GM23338 (cell line): Measurements from ENCODE around the gene ATF7. TPM values are rescaled to one million over a fixed set of nuclear protein-coding genes. Genes with fewer than 3 reads are reported as not detected.
A peak's percentile ranks its signal among the peaks of the same experiment; 100 is the strongest.

ENCODE experiments used
- ATAC-seq: fragments of 200-7000 bp; cut with Tn5 transposase; 3 replicates; pipeline ENCODE4 v1.9.1; 2020
- DNase-seq: peaks from one replicate; pipeline ENCODE4 v3.0.0-alpha.2; 2015; ENCODE audit warnings: low spot score
- H2AFZ ChIP-seq: fragments of 200-600 bp; sonication (generic); 2 replicates; pipeline ENCODE4 v1.8.0; 2016; ENCODE audit warnings: antibody characterized with exemption, mild to moderate bottlenecking, moderate library complexity
- H3F3A ChIP-seq: fragments of 200-600 bp; sonication (generic); replicated peaks from 2 replicates; pipeline ENCODE4 v1.8.0; 2017; ENCODE audit warnings: antibody characterized with exemption, mixed run types, low read depth
- H3K27ac ChIP-seq: fragments of 200-600 bp; sonication (generic); 2 replicates; pipeline ENCODE4 v1.6.1; 2016; ENCODE audit warnings: low read depth
- H3K27me3 ChIP-seq: fragments of 200-600 bp; sonication (generic); 2 replicates; pipeline ENCODE4 v1.8.0; 2016; ENCODE audit warnings: mild to moderate bottlenecking, mixed run types, moderate library complexity; ENCODE audit not compliant: insufficient read depth
- H3K36me3 ChIP-seq: fragments of 200-600 bp; sonication (generic); 2 replicates; pipeline ENCODE4 v1.8.0; 2016; ENCODE audit warnings: mild to moderate bottlenecking; ENCODE audit not compliant: insufficient read depth
- H3K4me1 ChIP-seq: fragments of 200-600 bp; sonication (generic); 2 replicates; pipeline ENCODE4 v1.8.0; 2016; ENCODE audit warnings: mild to moderate bottlenecking, moderate library complexity; ENCODE audit not compliant: insufficient read depth
- H3K4me2 ChIP-seq: fragments of 200-600 bp; sonication (generic); 2 replicates; pipeline ENCODE4 v1.7.1; 2017; ENCODE audit warnings: mixed run types
- H3K4me3 ChIP-seq: fragments of 200-600 bp; sonication (generic); 2 replicates; pipeline ENCODE4 v1.6.1; 2016; ENCODE audit warnings: mixed run types
- H3K79me2 ChIP-seq: fragments of 200-600 bp; sonication (generic); replicated peaks from 2 replicates; pipeline ENCODE4 v1.8.0; 2017; ENCODE audit warnings: mild to moderate bottlenecking; ENCODE audit not compliant: insufficient read depth
- H3K9me2 ChIP-seq: fragments of 200-600 bp; sonication (generic); 2 replicates; pipeline ENCODE4 v1.8.0; 2017; ENCODE audit not compliant: insufficient read depth
- H4K20me1 ChIP-seq: fragments of 200-600 bp; sonication (generic); replicated peaks from 2 replicates; pipeline ENCODE4 v1.8.0; 2017; ENCODE audit warnings: mild to moderate bottlenecking; ENCODE audit not compliant: insufficient read depth
- H3K27ac Mint-ChIP-seq: 2 replicates; pipeline ENCODE4 v1.8.0; 2020; ENCODE audit warnings: inconsistent platforms, mild to moderate bottlenecking, moderate library complexity, mixed read lengths
- H3K27me3 Mint-ChIP-seq: 3 replicates; pipeline ENCODE4 v1.8.0; 2022; ENCODE audit warnings: low read depth, mild to moderate bottlenecking, moderate library complexity, mixed read lengths, inconsistent platforms; ENCODE audit not compliant: insufficient read depth, poor library complexity
- H3K36me3 Mint-ChIP-seq: 3 replicates; pipeline ENCODE4 v1.8.0; 2021; ENCODE audit warnings: low read depth, mild to moderate bottlenecking, inconsistent platforms, moderate library complexity, mixed read lengths
- H3K4me1 Mint-ChIP-seq: 3 replicates; pipeline ENCODE4 v1.8.0; 2020; ENCODE audit warnings: mild to moderate bottlenecking, inconsistent platforms, mixed read lengths
- H3K4me3 Mint-ChIP-seq: 3 replicates; pipeline ENCODE4 v1.8.0; 2021; ENCODE audit warnings: moderate library complexity, mild to moderate bottlenecking, inconsistent platforms, mixed read lengths
- H3K9me3 Mint-ChIP-seq: 3 replicates; pipeline ENCODE4 v1.8.0; 2020; ENCODE audit warnings: moderate library complexity, mild to moderate bottlenecking, inconsistent platforms, mixed read lengths
- CREB1 ChIP-seq: fragments of 250-450 bp; sonication (Bioruptor Pico); IDR thresholded peaks from 2 replicates; pipeline ENCODE4 v1.5.0; 2020; ENCODE audit warnings: low read depth, mild to moderate bottlenecking, moderate library complexity
- CTCF ChIP-seq, 2 experiments: fragments of 200-600 bp in 1 of 2; sonication (generic) in 1 of 2; conservative IDR thresholded peaks; 2 replicates each; pipeline versions ENCODE4 v1.5.1 to v1.6.1; 2016 to 2017; ENCODE audit warnings: antibody characterized with exemption in 2 of 2, low read depth in 2 of 2, mild to moderate bottlenecking in 2 of 2, moderate library complexity in 1 of 2
- EZH2 ChIP-seq: fragments of 200-600 bp; sonication (generic); IDR thresholded peaks from one replicate; pipeline ENCODE4 v1.8.0; 2017; ENCODE audit warnings: antibody characterized with exemption, mild to moderate bottlenecking, low read depth; ENCODE audit not compliant: unreplicated experiment
- EZH2phosphoT487 ChIP-seq: fragments of 200-600 bp; sonication (generic); IDR thresholded peaks from one replicate; pipeline ENCODE4 v1.8.1; 2018; ENCODE audit warnings: antibody characterized with exemption; ENCODE audit not compliant: unreplicated experiment
- NANOG ChIP-seq: IDR thresholded peaks from 2 replicates; pipeline ENCODE4 v1.6.1; 2016; ENCODE audit warnings: antibody characterized with exemption, borderline replicate concordance
- REST ChIP-seq: IDR thresholded peaks from one replicate; pipeline ENCODE4 v1.6.1; 2018; ENCODE audit warnings: antibody characterized with exemption; ENCODE audit not compliant: unreplicated experiment
- STAT1 ChIP-seq: IDR thresholded peaks from one replicate; pipeline ENCODE4 v1.6.1; 2016; ENCODE audit warnings: antibody characterized with exemption; ENCODE audit not compliant: unreplicated experiment
- ZNF114 ChIP-seq: fragments of 250-450 bp; sonication (Bioruptor Pico); IDR thresholded peaks from 2 replicates; pipeline ENCODE4 v1.5.0; 2020; ENCODE audit warnings: mild to moderate bottlenecking, moderate library complexity
- ZNF331 ChIP-seq: fragments of 250-450 bp; sonication (Bioruptor Pico); IDR thresholded peaks from 2 replicates; pipeline ENCODE4 v1.5.0; 2020; ENCODE audit warnings: low read depth, mild to moderate bottlenecking, moderate library complexity
- polyA plus RNA-seq: library from polyadenylated mRNA; unstranded; fragments of >200 nt; fragmentation: Nextera tagmentation; extraction: Ambion mirVana; gene quantifications from 2 replicates; pipeline ENCODE4 v1.2.1, GENCODE V29; 2016
- total RNA-seq: library from RNA; depleted of rRNA; stranded (reverse); fragments of >200 nt; shearing (Covaris generic); gene quantifications from 2 replicates; pipeline ENCODE4 v1.2.3, GENCODE V29; 2014

ATF7 gene
- total and polyA plus RNA-seq, 2 experiments from 2014 or later = 13.9 to 16.3 TPM

GRCh38 chr12:53463802-53464560 is 162.2 kb downstream of the ATF7 start:
- peaks cover 52% of the 10 kb centered on the region for H3K4me1 Mint-ChIP-seq

GRCh38 chr12:53462935-53463334 is 163.2 kb downstream of the ATF7 start:
- H3F3A ChIP-seq = peaks cover 66% of the 10 kb centered on the region
- H3K4me2 ChIP-seq = no peak overlapping the region
- Mint-ChIP-seq H3K36me3 (peaks cover 100% of the 10 kb centered on the region), H3K27me3 (peaks cover 8% of the 10 kb centered on the region), H3K4me1 (peaks cover 52% of the 10 kb centered on the region), H3K9me3 (no peaks in the 10 kb centered on the region), H3K4me3 (no peak overlapping the region), H3K27ac (no peak overlapping the region)
- H3K27me3 ChIP-seq = no peaks in the 10 kb centered on the region
- no peak for DNase-seq
- H3K79me2 ChIP-seq = peaks cover 95% of the 10 kb centered on the region
- no peak for ATAC-seq
- no peak overlapping the region for H3K27ac ChIP-seq
- no peak overlapping the region for H3K4me3 ChIP-seq
- H4K20me1 ChIP-seq = peaks cover 89% of the 10 kb centered on the region
- no peak for TF ChIP-seq ZNF114
- no peak for TF ChIP-seq ZNF331
- no peak for TF ChIP-seq CTCF (conservative IDR thresholded peaks at IDR 0.05; ENCODE audit: low read depth in 2 of 2)
- no peak for TF ChIP-seq CREB1 (CRISPR knock-in tag)
- H3K9me2 ChIP-seq = no peaks in the 10 kb centered on the region
- no peak overlapping the region for H2AFZ ChIP-seq
- peaks cover 97% of the 10 kb centered on the region for H3K36me3 ChIP-seq
- H3K4me1 ChIP-seq = peaks cover 11% of the 10 kb centered on the region; the same call in 1 of the 2 replicates

More at GRCh38 chr12:53463802-53464560, 162.2 kb downstream of the ATF7 start:
- Histone ChIP-seq H3K9me2 (no peaks in the 10 kb centered on the region), H3K27ac (peak overlapping the region; percentile 67), H3K4me3 (no peak overlapping the region), H3F3A (peaks cover 68% of the 10 kb centered on the region), H3K4me2 (no peak overlapping the region), H3K27me3 (no peaks in the 10 kb centered on the region), H3K36me3 (peaks cover 97% of the 10 kb centered on the region), H3K4me1 (peaks cover 11% of the 10 kb centered on the region; the same call in 1 of the 2 replicates), H3K79me2 (peaks cover 95% of the 10 kb centered on the region), H2AFZ (no peak overlapping the region), H4K20me1 (peaks cover 91% of the 10 kb centered on the region)
- ATAC-seq = peak; percentile 14
- Mint-ChIP-seq H3K27me3 (peaks cover 2% of the 10 kb centered on the region), H3K4me3 (no peak overlapping the region), H3K9me3 (no peaks in the 10 kb centered on the region), H3K27ac (0 out of 2 replicates have a peak overlapping the region, but pooled peaks have one; percentile 16), H3K36me3 (peaks cover 100% of the 10 kb centered on the region)
- no peak for DNase-seq
- TF ChIP-seq EZH2 = no peak

- Histone ChIP-seq H2AFZ (no peak overlapping the region), H3K36me3 (peaks cover 97% of the 10 kb centered on the region), H3K4me1 (peaks cover 11% of the 10 kb centered on the region; the same call in 1 of the 2 replicates), H3K9me2 (no peaks in the 10 kb centered on the region), H3K79me2 (peaks cover 97% of the 10 kb centered on the region), H4K20me1 (peaks cover 88% of the 10 kb centered on the region), H3F3A (peaks cover 61% of the 10 kb centered on the region), H3K4me2 (no peak overlapping the region), H3K27ac (no peak overlapping the region), H3K27me3 (no peaks in the 10 kb centered on the region), H3K4me3 (no peak overlapping the region)
- peaks cover 99% of the 10 kb centered on the region for H3K36me3 Mint-ChIP-seq
- no peaks in the 10 kb centered on the region for H3K9me3 Mint-ChIP-seq
- H3K4me1 Mint-ChIP-seq = peaks cover 51% of the 10 kb centered on the region
- no peak for DNase-seq
- H3K27ac Mint-ChIP-seq = no peak overlapping the region
- H3K27me3 Mint-ChIP-seq = peaks cover 9% of the 10 kb centered on the region
- TF ChIP-seq CTCF (conservative IDR thresholded peaks at IDR 0.05; ENCODE audit: low read depth in 2 of 2) (no peak), EZH2phosphoT487 (no peak), CREB1 (CRISPR knock-in tag) (no peak), STAT1 (no peak), ZNF114 (no peak), REST (no peak), NANOG (no peak)
- H3K4me3 Mint-ChIP-seq = no peak overlapping the region
- ATAC-seq = no peak
These were observed 164.6 kb downstream of the ATF7 start for GRCh38 chr12:53461591-53461990.
